GM12873 (cell line): ENCODE measurements around the gene SOBP.

Source experiments
- TF ChIP-seq, protein P1 (sequence below): IDR thresholded peaks from 2 replicates; pipeline ENCODE4 v1.5.1; 2012; ENCODE audit warnings: low read depth, mild to moderate bottlenecking, moderate library complexity, low read length, control low read depth; ENCODE audit not compliant: insufficient read depth; ENCODE audit errors: missing control alignments

Gene SOBP

GRCh38 chr6:107707346-107708275 lies 217.7 kb downstream of the SOBP start:
- TF ChIP-seq, protein P1, sequence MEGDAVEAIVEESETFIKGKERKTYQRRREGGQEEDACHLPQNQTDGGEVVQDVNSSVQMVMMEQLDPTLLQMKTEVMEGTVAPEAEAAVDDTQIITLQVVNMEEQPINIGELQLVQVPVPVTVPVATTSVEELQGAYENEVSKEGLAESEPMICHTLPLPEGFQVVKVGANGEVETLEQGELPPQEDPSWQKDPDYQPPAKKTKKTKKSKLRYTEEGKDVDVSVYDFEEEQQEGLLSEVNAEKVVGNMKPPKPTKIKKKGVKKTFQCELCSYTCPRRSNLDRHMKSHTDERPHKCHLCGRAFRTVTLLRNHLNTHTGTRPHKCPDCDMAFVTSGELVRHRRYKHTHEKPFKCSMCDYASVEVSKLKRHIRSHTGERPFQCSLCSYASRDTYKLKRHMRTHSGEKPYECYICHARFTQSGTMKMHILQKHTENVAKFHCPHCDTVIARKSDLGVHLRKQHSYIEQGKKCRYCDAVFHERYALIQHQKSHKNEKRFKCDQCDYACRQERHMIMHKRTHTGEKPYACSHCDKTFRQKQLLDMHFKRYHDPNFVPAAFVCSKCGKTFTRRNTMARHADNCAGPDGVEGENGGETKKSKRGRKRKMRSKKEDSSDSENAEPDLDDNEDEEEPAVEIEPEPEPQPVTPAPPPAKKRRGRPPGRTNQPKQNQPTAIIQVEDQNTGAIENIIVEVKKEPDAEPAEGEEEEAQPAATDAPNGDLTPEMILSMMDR: no peak

DNA sequence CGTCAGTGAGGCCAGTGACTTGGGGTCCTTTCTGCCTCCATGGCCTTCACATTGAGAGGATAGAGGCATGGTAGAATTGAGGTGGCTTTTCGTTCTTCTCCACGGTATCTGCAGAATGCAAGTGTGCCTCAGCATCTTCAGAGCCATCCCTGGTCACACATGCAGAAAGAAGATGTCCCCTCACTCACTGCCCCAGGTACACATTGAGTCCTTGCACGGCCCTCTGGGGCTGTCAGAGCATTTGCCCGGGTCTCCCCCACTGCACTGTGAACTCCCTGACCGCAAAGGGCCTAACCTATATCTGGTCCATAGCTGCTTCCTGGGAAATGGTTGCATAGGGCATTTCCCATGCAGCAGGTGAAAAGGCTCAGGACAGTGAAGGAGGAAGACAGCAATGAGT lies 218.5 kb downstream of the SOBP start:
- TF ChIP-seq, protein P1: no peak

GRCh38 chr6:107709341-107709740 lies 219.4 kb downstream of the SOBP start:
- TF ChIP-seq, protein P1: no peak
